Panc1 (cell line): ENCODE results near the gene C19orf25. TPM values are rescaled to one million over a fixed set of nuclear protein-coding genes. Genes with fewer than 3 reads are reported as not detected.

Experiments used
- ATAC-seq: fragments of 200-7000 bp; cut with Tn5 transposase; 2 replicates; pipeline ENCODE4 v1.9.1; 2020; ENCODE audit warnings: mild to moderate bottlenecking, moderate library complexity
- BruUV-seq: library from RNA; stranded (reverse); fragments of 400-500 nt; replicated peaks from 2 replicates; lab custom pipeline; 2021; lab: Mats Ljungman, UMichigan
- CTCF ChIA-PET: fragments of 300-600 bp; sonication (Branson Sonifier 250); formaldehyde crosslinking; loops from one replicate; lab custom pipeline; 2022; ENCODE audit warnings: antibody characterized with exemption; lab: Charles Lee
- POLR2A ChIA-PET: fragments of 300-600 bp; sonication (Branson Sonifier 250); formaldehyde crosslinking; loops from one replicate; lab custom pipeline; 2022; ENCODE audit warnings: antibody characterized with exemption; lab: Charles Lee
- DNase-seq: peaks from one replicate; pipeline ENCODE4 v3.0.0-alpha.2; 2010; ENCODE audit warnings: low read depth, low spot score
- H3K27ac ChIP-seq: 2 replicates; pipeline ENCODE4 v1.5.1; 2011; ENCODE audit warnings: mild to moderate bottlenecking, low read length, inconsistent platforms
- H3K27me3 ChIP-seq: fragments of 200-500 bp; sonication (Bioruptor generic); 2 replicates; pipeline ENCODE4 v1.6.0; 2014; ENCODE audit warnings: low read length, inconsistent platforms; ENCODE audit not compliant: control insufficient read depth, insufficient read depth
- H3K36me3 ChIP-seq: fragments of 200-500 bp; sonication (Bioruptor generic); 2 replicates; pipeline ENCODE4 v1.5.1; 2014; ENCODE audit warnings: inconsistent platforms, mild to moderate bottlenecking, low read length, moderate library complexity; ENCODE audit not compliant: control insufficient read depth, insufficient read depth
- H3K4me1 ChIP-seq: 2 replicates; pipeline ENCODE4 v1.5.1; 2011; ENCODE audit warnings: inconsistent platforms, mild to moderate bottlenecking, low read length, moderate library complexity; ENCODE audit not compliant: control insufficient read depth, insufficient read depth
- H3K4me3 ChIP-seq, 2 experiments: 2 replicates each; pipeline ENCODE4 v1.5.1; 2011 to 2012; ENCODE audit warnings: low read depth in 2 of 2, low read length in 2 of 2, mild to moderate bottlenecking in 2 of 2, inconsistent platforms in 1 of 2, moderate library complexity in 1 of 2
- H3K9me3 ChIP-seq: fragments of 200-500 bp; sonication (Bioruptor generic); 2 replicates; pipeline ENCODE4 v1.5.1; 2014; ENCODE audit warnings: low read depth, mild to moderate bottlenecking, inconsistent platforms, low read length, moderate library complexity; ENCODE audit not compliant: control insufficient read depth, insufficient read depth
- CTCF ChIP-seq: fragments of 450-650 bp; IDR thresholded peaks from 2 replicates; pipeline ENCODE4 v1.5.1; 2017; ENCODE audit warnings: mild to moderate bottlenecking
- POLR2AphosphoS5 ChIP-seq: IDR thresholded peaks from 2 replicates; pipeline ENCODE4 v1.6.1; 2012; ENCODE audit warnings: mild to moderate bottlenecking, low read depth, low read length, moderate library complexity
- SIN3A ChIP-seq: IDR thresholded peaks from 2 replicates; pipeline ENCODE4 v1.6.1; 2012; ENCODE audit warnings: low read depth, mild to moderate bottlenecking, low read length, moderate library complexity, borderline replicate concordance; ENCODE audit not compliant: insufficient read depth
- TCF7L2 ChIP-seq: IDR thresholded peaks from 2 replicates; pipeline ENCODE4 v1.6.1; 2011; ENCODE audit warnings: mild to moderate bottlenecking, low read depth, low read length, inconsistent platforms
- in situ Hi-C: cut with HindIII; loops from 2 replicates; pipeline ENCODE4 v1.10.0; 2016; ENCODE audit warnings: low sequenced_read_pairs, low pct_unique_long_range_greater_than_20kb
- intact Hi-C: fragments of 100-400 bp; cut with micrococcal nuclease; formaldehyde crosslinking; loops from one replicate; pipeline ENCODE4 v1.10.0; 2022; ENCODE audit not compliant: unreplicated experiment
- total RNA-seq: library from RNA; stranded (reverse); gene quantifications from one replicate; pipeline ENCODE4 v1.2.1, GENCODE V29; 2021; ENCODE audit not compliant: unreplicated experiment
- TF ChIP-seq, protein P1 (sequence below), 2 experiments: IDR thresholded peaks; 2 replicates each; pipeline ENCODE4 v1.6.1; 2011 to 2012; ENCODE audit warnings: low read depth in 2 of 2, control low read depth in 1 of 2, low read length in 1 of 2, mild to moderate bottlenecking in 1 of 2, moderate library complexity in 1 of 2; ENCODE audit not compliant: insufficient read depth in 1 of 2

Gene C19orf25
- total RNA-seq, 1 experiment from 2014 or later: 34.7 TPM

DNA sequence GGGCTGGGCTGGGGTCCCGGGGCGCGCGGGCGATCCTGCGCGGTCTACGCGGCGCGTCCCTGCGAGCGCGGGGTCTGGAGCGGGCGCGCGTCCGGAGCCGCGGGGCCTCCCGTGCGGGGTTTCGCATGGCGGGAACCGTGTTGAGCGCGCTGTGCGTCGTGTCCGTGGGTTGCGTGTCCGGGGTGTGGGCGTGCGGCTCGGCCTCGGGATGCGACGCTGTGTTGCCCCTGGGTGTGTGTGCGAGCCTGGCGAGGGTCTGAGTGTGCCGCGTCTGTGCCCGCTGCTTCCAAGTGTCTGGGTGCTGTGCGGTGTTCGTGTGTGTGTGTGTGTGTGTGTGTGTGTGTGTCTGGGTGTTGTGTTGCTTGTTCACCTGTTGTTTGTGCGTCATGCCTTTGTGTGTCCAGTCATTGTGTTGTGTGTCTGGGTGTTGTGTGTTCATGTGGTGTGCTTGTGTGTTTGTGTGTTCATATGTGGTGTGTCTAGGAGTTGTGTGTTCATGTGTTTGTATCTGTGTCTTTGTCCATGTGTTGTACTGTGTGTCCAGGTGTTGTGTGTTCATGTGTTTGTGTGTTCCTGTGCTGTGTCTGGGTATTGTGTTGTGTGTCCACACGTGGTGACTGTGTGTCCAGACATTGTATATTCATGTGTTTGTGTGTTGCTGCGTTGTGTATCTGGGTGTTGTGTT is 45.4 kb upstream of the C19orf25 start:
- H3K27me3 ChIP-seq: no peaks in the 10 kb centered on the region; the same call in 1 of the 2 replicates
- ChIA-PET POLR2A (no interaction called here), CTCF (no interaction called here)
- no peak overlapping the region for H3K27ac ChIP-seq
- BruUV-seq: no TSS peak
- no peak overlapping the region for H3K4me3 ChIP-seq
- in situ Hi-C loops: no loop called here
- intact Hi-C loops: no loop called here
- TF ChIP-seq CTCF: no peak
- no peak for TF ChIP-seq POLR2AphosphoS5
- TF ChIP-seq TCF7L2: no peak
- TF ChIP-seq, protein P1, sequence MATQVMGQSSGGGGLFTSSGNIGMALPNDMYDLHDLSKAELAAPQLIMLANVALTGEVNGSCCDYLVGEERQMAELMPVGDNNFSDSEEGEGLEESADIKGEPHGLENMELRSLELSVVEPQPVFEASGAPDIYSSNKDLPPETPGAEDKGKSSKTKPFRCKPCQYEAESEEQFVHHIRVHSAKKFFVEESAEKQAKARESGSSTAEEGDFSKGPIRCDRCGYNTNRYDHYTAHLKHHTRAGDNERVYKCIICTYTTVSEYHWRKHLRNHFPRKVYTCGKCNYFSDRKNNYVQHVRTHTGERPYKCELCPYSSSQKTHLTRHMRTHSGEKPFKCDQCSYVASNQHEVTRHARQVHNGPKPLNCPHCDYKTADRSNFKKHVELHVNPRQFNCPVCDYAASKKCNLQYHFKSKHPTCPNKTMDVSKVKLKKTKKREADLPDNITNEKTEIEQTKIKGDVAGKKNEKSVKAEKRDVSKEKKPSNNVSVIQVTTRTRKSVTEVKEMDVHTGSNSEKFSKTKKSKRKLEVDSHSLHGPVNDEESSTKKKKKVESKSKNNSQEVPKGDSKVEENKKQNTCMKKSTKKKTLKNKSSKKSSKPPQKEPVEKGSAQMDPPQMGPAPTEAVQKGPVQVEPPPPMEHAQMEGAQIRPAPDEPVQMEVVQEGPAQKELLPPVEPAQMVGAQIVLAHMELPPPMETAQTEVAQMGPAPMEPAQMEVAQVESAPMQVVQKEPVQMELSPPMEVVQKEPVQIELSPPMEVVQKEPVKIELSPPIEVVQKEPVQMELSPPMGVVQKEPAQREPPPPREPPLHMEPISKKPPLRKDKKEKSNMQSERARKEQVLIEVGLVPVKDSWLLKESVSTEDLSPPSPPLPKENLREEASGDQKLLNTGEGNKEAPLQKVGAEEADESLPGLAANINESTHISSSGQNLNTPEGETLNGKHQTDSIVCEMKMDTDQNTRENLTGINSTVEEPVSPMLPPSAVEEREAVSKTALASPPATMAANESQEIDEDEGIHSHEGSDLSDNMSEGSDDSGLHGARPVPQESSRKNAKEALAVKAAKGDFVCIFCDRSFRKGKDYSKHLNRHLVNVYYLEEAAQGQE (IDR thresholded peaks at IDR 0.05; ENCODE audit: insufficient read depth in 1 of 2, low read depth in 2 of 2, low read length in 1 of 2): no peak
- TF ChIP-seq SIN3A: no peak
- ATAC-seq (no peak), DNase-seq (no peak)
- H3K4me1 ChIP-seq: no peaks in the 10 kb centered on the region
- no peaks in the 10 kb centered on the region for H3K9me3 ChIP-seq
- no peaks in the 10 kb centered on the region for H3K36me3 ChIP-seq

DNA sequence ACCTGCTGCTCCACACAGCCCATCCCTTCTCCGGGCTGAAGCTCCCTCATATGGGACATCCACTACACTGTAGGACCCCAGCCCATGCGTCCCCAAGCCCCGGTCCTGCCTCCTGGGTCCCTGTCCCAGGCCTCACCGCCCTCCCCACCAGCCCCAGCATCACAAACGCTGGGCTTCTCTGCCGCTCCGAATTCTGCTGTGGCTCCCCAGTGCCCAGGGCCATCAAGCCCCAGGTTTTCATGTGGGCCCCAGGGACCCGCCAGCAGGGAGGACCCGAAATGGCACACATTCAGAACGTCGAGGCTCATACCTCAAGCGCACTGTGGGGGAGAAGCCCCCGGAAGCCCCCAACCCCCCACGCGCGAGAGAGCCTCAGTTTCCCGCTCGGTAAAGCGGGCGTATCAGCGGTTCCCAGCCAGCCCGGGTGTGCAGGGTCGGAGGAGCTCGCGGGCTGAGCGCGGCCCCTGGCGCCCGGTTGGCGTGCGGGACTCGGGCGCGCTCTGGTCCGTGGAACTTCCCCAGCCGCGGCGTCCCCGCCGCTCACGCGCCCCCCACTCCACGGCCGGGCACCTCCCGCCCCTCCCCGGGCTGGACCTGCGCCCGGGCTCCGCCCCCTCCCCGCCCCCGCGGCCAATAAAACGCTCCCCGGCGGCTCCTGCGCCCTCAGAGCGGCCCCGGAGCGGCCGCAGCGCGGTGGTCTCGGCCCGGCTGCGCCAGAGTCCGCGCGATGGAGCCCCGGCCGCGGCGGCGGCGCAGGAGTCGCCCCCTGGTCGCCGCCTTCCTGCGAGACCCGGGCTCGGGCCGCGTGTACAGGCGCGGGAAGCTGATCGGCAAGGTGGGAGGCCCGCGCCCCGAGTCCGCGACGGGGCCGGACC is 44.6 kb upstream of the C19orf25 start, which contains the start of gene PLK5:
TSS of gene PLK5 (plus strand) at position 666 of the 875 bp plus-strand sequence. CDS start 2,920 bp downstream, outside the sequence.
- intact Hi-C loops (no loop called here), in situ Hi-C loops (no loop called here)
- TF ChIP-seq, protein P1 (IDR thresholded peaks at IDR 0.05; ENCODE audit: insufficient read depth in 1 of 2, low read depth in 2 of 2, low read length in 1 of 2): no peak
- TF ChIP-seq POLR2AphosphoS5: no peak
- no peak for TF ChIP-seq SIN3A
- TF ChIP-seq CTCF: no peak
- TF ChIP-seq TCF7L2: no peak
- Histone ChIP-seq H3K36me3 (no peaks in the 10 kb centered on the region), H3K27me3 (no peaks in the 10 kb centered on the region; the same call in 1 of the 2 replicates), H3K4me3 (no peak within 1 kb of the TSS), H3K9me3 (no peaks in the 10 kb centered on the region), H3K27ac (no peak within 1 kb of the TSS), H3K4me1 (no peaks in the 10 kb centered on the region)
- ATAC-seq (no peak), DNase-seq (no peak)
- CTCF ChIA-PET: no interaction called here
- BruUV-seq: no TSS peak
- POLR2A ChIA-PET: no interaction called here
